ENCODE results near the gene ZNF423. TPM values are rescaled to one million over a fixed set of nuclear protein-coding genes. Genes with fewer than 3 reads are reported as not detected.
"Not testable (repeated sequence)": the region's sequence is repeated elsewhere in the genome, so short reads cannot be mapped to it uniquely, and the experiment has no call there.

The ZNF423 gene
- total RNA-seq: 0.21 and 1.4 TPM in 2 replicates
- 0.18 TPM for polyA plus RNA-seq (2012)

DNA sequence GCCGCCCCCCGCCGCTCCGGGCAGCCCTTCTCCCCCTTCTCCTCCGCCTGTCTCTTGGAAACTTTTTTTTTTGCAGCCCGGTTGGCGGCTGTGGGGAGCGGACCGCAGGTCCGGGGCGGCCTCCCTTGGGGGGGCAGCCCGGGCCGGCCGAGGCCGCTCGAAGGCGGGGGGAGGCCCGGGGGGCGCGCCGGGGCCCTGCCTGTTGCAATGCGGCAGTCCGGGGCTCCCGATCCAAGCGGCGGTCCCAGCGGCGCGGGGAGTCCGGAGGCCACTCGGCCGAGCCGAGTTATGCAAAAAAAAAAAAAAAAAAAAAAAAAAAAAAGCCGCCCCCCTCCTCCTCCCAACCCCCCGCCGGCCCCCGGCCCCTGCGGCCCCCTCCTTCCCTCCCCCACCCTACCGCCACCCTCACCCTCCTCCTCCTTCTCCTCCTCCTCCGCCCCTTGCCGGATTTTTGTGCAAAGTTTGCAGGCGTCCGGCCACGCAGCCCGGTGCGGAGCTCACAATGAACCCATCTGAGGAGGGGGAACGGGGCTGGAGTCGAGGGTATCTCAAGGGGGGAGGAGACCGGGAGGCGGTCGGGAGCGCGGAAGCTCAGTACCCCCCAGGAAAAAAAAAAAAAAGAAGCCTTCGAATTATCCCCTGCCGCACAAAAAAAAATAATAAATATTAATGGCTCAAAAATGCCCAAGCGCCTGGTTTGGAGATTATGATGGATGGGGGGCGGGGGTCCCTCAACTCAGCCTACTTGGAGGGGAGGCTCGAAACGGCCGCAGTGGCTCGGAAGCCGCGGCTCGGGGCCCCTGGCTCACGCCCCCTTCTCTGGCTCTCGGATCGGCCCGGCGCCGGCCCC, at the start of gene ZNF423:
Gene ZNF423 (minus strand): TSS at position 291 of the 850 bp plus-strand sequence. CDS start 338 bp downstream, outside the sequence.
- DNase-seq (ENCODE audit: low read depth): no peak

DNA sequence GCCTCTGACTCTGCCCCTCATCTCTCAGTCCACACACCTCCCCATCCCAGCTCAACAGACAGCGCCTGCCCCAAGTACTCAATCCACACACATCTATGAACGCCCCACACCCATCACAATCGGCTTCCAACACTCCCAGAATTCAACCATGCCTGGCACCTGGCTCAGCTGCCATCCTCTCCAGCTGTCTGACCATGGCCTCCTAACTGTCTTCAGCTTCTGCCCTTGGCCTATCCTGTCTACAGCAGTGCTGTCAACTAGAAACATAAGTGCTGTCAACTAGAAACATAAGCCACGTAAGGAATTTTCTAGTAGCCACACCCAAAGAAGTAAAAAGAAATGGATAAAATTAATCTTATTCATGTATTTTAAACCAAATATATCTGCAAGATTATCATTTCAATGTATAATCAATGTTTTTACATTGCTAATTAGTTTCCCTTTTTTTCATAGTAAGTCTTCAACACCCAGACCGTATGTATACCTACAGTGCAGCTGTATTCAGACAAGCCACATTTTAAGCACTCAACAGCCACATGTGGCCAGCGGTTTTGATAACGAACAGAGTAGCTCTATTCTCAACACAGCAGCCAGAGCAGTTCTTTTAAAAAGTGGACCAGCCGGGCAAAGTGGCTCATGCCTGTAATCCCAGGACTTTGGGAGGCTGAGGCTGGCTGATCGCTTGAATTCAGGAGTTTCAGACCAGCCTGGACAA, 48.6 kb upstream of the ZNF423 start:
- DNase-seq (ENCODE audit: low read depth): no peak

DNA sequence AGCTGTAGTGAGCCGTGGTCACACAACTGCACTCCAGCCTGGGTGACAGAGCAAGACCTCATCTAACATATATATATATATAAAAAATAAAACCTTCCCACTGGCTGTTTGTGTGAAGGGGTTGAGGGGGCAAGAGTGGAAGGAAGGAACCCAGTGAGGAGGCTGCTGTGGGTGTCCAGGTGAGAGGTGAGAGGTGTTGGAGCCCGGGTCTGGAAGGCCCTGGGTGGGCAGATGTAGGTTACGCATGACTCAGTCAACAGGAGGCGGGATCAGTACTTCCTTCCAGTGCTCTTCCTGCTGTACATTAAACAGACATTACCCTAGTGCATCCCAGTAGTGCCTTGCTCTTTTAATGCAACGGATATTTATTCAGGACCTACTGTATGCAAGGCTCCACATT, 47.0 kb upstream of the ZNF423 start:
- no peak for DNase-seq (ENCODE audit: low read depth)

DNA sequence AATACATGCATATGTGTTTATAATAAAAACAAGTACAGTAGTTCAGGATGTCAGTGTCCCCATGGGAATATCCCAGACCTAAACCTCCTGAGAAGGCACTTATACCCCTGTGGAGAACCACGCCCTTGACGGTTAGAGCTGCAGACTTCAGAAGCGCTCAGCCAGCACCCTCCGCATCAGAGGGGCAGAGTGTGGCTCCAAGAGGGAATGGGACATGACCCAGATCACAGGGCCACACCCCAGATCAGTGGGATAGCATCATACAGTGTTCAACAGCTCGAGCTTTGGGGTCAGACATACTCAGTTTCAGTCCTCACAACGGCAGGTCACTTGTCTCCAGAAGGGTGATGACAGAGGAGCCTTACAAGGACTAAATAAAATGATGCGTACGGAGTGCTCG, 45.8 kb upstream of the ZNF423 start:
- DNase-seq (ENCODE audit: low read depth): no peak

DNA sequence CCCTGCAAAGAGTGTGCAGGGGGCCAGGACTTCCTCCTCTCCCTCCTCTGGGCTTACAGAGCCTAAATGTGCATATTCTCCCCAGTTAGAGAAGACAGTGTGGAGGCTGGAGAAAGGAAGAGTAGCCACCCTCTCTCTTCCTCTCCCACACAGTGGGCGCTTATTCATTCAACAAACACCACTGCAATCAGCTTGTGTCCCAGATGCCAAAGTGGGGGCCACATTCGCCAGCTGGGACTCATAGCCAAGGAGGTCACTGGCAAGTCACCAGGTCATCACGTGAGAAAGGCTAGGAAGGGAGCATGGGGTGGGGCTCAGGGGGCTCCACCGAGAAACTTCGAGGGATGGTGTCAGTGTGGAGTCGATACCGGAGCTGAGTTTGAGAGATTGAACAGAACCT, 45.0 kb upstream of the ZNF423 start:
- no peak for DNase-seq (ENCODE audit: low read depth)

DNA sequence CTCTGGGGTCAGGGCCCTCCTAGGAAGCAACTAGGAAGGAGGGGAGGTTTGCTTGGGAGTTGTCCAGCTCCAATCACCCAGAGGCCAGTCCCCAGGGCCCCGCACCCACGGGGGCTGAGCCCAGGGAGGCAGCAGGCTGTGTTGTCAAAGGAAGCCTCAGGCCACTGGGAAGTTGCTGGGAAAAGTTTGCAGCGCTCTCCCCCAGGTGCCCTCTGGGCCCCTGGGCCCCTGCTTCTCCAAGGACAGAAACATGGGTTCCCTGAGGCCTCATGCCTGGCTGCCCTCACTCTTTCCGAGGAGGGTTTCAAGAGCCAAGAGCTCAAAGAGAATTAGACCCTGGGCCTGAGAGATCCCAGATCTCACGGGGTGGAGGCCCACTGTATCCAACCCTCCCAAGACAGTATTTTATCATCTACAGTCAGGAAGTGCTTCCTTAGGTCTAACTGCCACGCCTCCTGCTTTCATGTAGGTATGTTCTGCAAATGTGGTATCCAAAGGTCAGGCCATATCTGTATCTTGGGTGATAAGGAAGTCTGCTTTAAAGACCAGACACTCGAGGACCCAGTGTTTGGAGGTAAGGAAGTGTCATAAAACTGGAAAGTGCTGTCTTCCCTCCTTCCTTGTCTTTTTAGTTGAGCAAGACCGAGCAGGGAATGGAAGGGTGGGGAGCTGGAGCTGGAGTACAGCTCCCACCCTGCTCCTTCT, 44.2 kb upstream of the ZNF423 start:
- DNase-seq (ENCODE audit: low read depth): no peak

DNA sequence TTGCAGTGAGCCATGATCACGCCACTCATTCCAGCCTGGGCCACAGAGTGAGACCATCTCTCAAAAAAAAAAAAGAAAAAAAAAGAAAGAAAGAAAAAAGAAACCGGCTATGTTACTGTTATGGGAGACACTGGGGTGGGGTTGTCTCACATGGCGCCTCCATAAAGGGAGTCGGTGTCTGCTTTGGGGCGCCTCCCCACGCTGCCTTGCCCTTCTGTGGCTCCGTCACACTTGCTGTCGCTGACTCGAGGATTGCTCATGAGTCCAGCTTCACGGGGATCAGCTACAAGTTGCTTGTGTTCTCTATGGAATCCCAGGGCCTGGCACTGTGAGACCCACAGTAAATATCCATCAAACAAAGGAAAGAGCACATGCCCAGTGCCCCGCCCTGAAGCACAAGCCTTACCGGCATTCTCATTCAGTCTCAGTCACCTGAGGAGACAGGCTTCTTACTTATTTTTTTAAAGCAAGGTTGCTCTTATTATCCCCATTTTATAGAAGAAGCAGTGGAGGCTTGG, 40.6 kb upstream of the ZNF423 start:
- DNase-seq (ENCODE audit: low read depth): no peak

DNA sequence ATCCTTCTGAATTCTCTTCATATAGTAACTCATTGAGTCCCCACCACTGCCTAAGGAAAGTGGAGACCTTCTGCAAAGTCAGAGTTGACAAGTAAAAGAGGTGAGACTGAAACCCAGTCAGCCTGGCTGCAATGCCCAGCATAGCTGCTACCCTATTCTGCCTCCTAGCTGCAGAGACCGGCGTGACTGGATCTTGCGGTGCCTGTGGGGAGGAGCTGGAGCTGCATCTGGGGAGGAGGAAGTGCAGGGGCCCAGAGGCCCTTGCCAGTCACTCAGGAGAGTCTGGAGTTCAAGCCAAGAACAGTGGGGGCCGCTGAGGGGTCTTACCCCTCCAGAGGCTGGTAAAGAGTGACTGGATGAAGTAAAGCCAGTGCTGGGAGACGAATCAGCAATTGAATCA, 35.0 kb upstream of the ZNF423 start:
- DNase-seq (ENCODE audit: low read depth): no peak

DNA sequence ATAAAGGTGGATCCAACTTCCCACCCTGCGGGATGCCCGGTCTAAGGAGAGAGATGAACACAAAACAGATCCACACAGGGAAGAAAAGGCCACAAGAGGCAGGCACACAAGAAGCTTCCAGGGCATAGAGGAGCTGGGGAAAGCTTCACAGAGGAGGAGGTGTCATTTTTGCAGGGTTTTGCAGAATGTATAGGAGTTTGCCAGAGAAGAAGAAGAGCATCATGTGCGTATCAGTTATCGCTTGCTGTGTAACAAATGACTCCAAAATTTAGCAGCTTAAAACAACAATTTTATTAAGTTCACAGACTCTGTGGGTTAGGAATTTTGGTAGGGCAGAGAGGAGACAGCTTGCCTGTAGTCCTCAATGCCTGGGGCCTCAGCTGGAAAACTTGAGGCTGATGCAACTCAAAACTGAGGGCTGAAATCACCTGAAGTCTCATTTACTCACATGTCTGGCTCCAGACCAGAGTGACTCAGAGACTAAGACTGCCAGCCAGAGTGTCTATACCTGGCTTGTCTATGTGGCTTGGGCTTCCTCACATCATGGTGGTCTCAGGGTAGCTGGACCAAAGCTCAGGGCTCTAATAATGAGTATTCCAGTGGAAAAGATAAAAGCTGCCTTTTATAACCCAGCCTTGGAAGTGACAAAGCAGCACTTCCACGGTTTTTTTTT, 33.9 kb upstream of the ZNF423 start:
- no peak for DNase-seq (ENCODE audit: low read depth)

DNA sequence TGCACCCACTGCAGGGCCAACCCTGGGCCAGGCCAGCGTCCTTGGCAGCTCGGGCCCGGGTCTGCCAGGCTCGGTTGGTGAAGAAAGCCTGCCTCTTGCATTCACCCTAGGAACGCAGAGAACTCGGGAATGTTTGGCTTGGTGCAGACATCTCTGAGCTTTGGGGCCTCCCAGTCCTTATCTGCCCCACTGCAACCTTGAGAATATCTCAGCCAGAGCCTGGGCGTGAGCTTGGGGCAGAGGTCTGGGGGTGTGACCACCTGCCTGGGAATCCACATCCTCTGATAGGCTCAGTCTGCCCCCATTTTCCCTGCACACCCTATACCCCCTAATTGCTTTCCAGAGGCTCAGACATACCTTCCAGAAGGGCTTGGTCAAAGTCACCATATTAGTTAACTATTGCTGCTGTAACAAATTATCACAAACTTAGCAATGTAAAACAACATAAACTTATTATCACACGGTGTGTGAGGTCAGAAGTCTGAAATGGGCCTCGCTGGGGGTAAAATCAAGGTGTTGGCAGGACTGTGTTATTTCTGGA, 30.7 kb upstream of the ZNF423 start:
- DNase-seq (ENCODE audit: low read depth): no peak

DNA sequence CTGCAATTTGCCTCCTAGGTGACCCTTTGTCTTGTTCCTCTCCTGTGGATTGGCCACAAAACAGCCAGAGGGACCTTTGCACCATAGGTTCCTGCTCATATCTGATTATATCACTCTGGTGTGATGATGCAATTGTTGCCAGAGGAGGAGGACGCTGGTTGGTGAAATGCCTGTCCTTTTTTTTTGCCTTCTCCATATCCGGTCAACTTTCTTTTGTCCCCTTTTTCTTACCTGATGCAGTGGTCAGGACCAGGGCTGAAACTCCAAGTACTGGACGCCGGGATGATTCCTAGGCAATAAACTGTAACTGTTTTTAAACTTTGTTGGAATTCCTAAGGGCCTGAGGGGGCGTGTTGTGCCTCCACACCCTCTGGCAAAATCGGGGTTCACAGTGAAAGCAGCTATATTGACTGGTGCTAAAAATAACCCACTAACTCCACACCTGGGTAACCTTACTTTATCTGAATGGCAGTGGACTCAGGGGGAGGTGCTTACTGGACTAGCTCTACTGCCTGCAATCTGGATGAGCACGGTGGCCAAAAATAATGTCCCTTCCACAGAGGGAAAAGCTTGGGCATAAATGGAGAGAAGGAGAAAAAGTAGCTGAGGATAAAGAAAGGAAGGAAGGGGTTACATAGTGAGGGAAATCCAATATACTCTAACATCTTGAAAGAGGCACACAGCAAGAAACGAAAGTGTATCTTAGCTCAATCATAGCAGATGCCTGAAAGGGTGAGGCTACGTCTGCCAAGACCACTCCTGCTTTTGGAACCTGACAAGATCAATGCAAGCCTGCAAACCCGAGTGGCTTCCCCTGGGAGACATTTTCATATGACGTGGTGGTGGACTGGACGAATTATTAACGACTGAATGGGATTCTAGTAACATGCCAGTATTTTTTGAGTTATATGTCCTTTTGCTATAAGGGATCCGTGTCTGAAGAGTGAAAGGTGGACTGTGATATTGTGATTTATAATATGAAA, 28.4 kb upstream of the ZNF423 start:
- no peak for DNase-seq (ENCODE audit: low read depth)

DNA sequence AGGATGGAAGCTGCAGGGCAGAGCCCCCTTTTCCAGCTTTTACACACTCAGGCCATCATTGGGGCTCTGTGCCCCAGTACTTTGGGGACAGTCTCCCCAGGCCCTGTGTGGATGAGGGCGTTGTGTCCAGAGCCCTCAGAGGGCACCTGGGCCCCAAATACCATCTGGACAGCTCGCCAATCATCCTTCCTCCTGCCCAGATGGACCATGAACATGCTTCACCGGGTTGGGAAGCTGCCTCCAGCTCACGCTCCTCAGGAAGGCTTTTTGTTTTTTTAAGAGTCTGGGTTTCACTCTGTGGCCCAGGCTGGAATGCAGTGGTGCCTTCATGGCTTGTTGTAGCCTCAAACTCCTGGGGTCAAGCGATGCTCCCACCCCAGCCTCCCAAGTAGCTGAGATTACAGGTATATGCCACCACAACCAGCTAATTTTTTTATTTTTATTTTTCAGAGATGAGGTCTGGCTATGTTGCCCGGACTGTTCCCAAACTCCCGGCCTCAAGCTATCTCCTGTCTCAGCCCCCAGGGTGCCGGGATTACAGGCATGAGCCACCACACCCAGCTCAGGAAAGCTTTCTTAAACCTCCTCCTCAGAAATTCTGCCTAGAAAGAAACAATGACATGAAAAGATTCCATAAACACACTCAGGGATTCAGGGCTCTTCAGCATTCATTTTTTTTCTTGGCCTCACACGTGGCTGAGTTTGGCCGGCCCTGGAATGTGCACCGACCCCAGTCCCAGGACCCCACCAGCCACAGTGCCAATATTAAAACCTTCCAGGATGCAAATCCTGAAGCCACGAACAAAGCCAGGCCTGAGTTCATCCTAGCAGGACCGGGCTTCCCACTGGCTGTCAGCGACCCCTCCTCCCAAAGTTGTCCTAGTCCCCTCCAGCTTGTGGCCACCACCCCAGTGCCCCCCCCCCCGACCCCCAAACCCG, 27.4 kb upstream of the ZNF423 start:
- no peak for DNase-seq (ENCODE audit: low read depth)

DNA sequence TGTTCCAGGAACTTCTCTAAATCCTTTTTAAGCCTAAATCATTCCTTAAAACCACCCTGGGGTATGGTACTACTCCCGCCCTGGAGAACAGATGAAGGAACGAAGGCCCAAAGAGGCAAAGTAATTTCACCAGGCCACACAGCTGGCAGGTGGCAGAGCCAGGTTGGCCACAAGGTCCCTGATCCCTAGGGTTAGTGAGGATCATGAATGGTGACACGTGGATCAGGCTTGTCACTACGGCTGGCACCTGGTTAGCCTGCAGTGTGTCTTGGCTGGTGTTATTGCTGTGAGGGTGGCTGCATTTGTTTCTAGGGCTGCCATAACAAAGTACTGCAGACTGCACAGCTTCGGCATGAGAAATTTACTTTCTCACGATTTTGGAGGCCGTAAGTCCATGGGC, 26.0 kb upstream of the ZNF423 start:
- no peak for DNase-seq (ENCODE audit: low read depth)

DNA sequence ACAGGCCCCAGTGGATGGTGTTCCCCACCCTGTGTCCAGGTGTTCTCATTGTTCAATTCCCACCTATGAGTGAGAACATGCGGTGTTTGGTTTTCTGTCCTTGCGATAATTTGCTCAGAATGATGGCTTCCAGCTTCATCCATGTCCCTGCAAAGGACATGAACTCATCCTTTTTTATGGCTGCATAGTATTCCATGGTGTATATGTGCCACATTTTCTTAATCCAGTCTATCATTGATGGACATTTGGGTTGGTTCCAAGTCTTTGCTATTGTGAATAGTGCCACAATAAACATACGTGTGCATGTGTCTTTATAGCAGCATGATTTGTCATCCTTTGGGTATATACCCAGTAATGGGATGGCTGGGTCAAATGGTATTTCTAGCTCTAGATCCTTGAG, 22.6 kb upstream of the ZNF423 start:
- DNase-seq (ENCODE audit: low read depth): not testable (repeated sequence)

DNA sequence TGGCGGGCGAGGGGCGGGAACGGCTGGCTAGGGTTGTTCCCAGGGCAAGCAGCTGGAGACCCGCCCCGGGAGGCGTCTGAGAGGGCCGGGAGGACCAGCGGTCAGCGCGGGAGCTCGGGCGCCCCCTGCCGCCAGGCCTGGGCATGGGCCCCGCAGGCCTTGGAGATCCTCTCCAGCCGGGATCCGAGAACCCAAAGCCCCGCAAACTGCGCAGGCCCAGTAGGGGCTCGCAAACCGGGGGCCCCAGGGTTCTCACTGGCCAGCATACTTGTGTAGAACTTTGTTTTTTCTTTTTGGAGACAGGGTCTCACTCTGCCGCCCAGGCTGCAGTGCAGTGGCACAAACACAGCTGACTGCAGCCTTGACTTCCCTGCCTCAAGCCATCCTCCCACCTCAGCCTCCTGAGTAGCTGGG, 20.8 kb upstream of the ZNF423 start:
- DNase-seq (ENCODE audit: low read depth): no peak

DNA sequence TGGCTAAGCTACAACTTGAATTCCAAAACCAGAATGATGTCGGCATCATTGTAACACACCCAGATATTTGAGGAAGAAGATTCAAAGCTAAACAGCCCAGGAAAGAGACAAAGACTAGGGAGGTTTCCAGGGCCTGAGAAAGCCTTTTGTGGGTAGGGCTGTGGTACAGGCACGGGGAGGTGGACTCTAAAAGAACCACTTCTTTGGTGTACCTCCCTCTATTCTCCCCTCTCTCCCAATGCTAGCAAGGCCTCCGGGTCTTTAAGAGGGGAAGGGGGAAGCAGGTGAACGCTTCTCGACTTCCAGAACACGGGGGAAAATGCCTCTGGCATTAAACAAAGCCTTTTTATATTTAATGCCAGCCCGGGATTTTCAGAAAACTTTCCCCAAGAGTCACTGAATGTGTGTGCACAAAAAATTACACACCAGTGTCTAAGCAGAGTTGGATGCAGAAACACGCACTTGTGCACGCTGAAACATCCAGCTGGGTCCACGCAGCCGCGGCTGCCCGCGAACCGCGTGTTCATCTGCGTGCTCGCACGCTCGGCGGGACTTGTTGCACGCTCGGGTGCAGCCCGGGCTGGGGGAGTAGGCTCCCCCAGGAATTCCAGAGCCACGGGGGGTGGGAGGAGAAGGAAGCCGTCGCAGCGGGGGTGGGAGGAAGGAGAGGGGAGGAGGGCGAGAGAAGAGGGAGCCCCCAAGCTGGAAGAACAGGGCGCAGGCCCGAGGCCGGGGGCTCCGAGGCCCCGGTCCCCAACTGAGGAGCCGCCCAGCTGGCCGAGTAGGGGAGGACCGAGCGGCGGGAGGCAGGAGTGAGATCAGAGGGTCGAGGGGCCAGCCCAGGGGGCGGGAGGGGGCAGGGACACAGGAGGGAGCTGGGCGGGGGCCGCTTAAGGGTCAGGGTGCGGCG, 20.1 kb upstream of the ZNF423 start:
- DNase-seq (ENCODE audit: low read depth): no peak

DNA sequence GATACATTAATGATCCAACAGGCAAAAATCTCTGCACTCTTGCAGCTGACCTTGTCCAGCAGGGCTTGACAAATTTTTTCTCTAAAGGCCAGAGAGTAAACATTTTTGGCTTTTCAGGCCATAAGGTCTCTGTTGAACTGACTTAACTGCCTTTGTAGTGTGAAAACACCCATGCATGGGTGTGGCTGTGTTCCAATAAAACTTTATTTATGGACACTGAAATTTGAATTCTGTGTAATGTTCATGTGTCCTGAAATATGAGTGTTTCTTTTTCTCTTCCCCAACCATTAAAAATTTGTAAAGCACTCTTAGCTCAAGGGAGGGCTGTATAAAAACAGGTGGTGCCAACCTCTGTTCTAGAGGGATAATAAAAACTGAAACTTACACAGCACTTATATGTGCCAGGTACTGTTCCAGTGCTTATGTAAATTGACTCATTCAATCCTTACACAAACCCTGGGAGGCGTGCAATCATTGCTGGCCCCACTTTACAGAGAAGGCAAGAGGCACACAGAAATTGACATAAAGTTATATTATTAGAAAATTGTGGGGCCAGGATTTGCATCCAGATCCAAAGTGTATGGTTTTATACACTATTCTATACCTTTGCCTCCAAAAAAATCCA, 18.8 kb upstream of the ZNF423 start:
- DNase-seq (ENCODE audit: low read depth): no peak

All from myocyte (in vitro differentiated cells).